ENCODE measurements around the gene CD300E.
"Not testable (repeated sequence)": the region's sequence is repeated elsewhere in the genome, so short reads cannot be mapped to it uniquely, and the experiment has no call there.

Gene CD300E

GRCh38 chr17:74633326-74633725, 9.8 kb upstream of the CD300E start:
- DNase-seq (ENCODE audit: low read depth), result no peak

- no peak for DNase-seq (ENCODE audit: low read depth)
Measured at GRCh38 chr17:74632617-74633016, 9.1 kb upstream of the CD300E start.

GRCh38 chr17:74631468-74632450, 8.2 kb upstream of the CD300E start:
- DNase-seq (ENCODE audit: low read depth), result no peak

GRCh38 chr17:74630251-74630650, 6.7 kb upstream of the CD300E start:
- DNase-seq (ENCODE audit: low read depth), result not testable (repeated sequence)

DNA sequence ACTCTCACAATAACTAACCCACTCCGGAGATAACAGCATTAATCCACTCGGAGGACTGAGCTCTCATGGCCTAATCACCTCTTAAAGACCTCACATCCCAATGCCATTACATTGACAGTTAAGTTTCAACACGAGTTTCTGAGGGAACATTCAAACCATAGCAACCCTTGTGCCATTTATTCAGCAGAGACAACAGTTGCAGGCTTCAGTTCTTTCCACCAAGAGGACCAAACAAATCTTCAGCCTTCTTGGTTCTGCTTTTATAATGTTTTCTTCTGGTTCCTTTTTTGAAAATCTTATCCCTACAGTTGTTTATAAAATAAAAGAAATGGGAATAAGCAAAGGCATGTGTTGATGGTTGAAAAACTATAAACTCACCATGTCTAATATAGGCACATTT, 2.1 kb upstream of the CD300E start:
- DNase-seq (ENCODE audit: low read depth), result no peak

DNA sequence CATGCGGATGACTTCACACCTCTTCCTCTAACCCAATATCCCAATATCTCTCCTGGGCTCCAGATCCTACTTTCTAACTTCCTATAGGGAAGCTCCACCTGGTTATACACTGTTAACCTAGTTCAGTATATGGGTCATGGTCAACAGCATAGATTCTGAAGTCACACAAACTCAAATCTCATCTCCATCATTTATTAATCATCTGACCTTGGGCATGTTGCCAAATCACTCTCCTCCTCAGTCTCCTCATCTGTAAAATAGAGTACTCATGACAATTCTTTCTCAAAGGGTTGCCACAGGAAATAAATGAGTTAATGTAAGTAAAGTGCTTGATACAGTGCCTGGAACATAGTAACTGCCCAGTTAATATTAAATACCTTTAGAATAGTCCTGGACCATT, 593 bp upstream of the CD300E start:
- no peak for DNase-seq (ENCODE audit: low read depth)

GRCh38 chr17:74619077-74619673, 4.4 kb downstream of the CD300E start:
- no peak for DNase-seq (ENCODE audit: low read depth)

- DNase-seq (ENCODE audit: low read depth), result no peak
Measured at GRCh38 chr17:74618451-74618850, 5.1 kb downstream of the CD300E start.

DNA sequence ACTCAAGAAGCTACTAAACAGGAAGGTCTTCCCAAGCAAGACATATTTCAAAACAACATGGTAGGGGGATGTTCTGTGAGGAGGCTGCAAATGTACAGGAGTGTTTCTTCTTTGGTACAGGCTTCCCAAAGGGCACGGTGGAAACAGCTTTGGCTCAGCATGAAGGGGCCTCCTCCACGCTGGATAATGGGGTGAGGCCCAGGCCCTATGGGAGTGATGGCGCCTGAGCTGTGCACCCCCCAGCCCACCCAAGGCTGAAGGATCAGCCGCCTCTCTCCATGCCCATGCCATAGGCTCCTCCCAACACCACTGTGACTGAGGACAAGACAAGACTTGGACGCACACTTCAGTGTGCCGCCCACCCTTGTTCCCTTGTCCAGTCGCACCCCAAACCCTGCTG, 6.8 kb downstream of the CD300E start:
- no peak for DNase-seq (ENCODE audit: low read depth)

GRCh38 chr17:74612046-74612445, 11.5 kb downstream of the CD300E start:
- DNase-seq (ENCODE audit: low read depth), result no peak

DNA sequence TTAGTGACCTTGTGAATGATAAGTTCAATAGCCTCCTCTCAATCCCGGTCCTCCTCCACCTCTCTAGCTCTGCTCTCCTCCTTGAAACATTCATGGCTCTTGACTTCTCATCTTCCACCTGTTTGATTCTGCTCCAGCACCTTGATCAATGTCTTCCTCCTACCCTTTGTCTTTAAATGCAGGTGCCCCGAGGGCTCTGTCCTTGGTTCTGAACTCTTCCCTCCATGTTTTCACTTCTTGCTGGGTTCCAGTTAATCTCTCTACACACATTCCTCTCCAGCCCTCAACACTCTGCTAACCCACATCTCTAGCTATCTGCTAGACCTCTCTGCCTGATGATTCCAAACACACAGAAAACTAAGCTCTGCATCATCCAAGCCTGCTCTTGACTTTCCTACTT, 13.4 kb downstream of the CD300E start:
- DNase-seq (ENCODE audit: low read depth), result no peak

DNA sequence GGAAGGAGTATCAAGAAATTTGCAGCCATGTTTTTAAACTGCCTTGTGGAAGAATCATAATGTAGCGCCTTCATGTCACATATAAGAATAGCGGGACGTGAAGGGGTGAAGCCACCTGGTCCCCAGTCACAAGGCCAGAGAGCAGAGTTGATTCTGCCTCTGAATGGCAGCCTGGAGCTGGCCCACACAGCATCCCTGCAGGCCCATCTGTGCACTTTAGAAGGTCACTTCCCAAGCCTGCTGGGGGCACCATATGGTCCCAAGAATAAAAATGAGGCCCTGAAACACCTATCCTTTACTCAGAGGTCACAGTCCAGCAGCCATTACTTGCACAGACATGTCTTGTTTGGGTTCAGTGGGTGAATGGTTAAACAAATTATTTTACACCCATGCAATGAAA, 15.0 kb downstream of the CD300E start:
- no peak for DNase-seq (ENCODE audit: low read depth)

DNA sequence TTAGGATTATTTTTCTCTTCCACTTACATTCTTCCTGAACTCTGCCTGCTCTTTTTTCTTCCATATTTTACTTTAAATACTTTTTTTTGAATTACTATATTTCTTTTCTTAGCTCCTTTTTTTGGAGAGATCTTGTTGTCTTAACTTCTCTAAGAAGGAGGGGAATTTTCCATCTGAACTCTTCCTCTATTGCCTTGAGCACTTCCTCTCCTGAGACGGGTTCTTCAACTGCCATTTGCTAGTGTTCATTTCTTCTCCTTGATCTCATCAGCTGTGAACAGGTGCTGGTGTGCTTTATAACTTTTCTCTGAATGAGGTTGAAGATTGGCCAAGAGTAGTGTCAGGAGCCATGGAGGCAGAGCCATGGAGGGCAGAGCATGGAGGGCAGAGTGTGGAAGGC, 16.3 kb downstream of the CD300E start:
- DNase-seq (ENCODE audit: low read depth), result no peak

DNA sequence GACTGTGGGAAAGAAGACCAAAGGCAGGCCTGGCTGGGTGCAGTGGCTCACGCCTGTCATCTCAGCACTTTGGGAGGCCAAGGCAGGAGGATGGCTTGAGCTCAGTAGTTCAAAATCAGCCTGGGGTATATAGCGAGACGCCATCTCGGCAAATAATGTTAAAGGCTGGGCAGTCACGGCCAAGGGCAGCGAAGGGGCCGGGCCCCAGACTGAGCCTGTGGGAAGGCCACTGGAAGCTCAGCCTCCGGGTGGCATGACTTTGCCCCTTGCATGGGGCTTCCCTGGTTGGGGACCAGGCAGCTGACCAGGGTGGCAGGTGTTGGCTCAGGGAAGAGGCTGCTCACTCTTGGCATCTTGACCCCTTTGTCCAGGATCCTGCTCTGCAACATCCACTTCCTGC, 17.5 kb downstream of the CD300E start:
- no peak for DNase-seq (ENCODE audit: low read depth)

DNA sequence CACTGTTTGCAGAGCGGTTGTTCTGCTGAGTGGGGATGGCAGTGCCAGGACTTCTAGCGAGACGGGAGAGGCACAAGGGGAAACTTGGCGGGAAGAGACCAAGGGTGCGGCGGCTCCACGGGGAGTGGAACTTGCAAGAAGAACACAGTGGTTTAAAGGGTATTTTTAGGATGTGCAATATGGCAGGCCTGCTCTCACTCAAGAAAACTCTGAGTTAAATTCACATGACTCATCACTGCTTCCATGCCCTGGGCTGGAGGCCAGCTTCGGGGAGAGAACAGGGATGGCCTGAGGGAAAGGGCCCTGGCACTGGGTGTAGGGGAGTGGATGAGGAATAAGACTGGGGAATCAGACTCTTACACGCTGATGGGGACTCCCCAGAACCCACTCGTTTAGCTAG, 18.2 kb downstream of the CD300E start:
- DNase-seq (ENCODE audit: low read depth), result peak; percentile 63

GRCh38 chr17:74604761-74605160, 18.8 kb downstream of the CD300E start:
- no peak for DNase-seq (ENCODE audit: low read depth)

DNA sequence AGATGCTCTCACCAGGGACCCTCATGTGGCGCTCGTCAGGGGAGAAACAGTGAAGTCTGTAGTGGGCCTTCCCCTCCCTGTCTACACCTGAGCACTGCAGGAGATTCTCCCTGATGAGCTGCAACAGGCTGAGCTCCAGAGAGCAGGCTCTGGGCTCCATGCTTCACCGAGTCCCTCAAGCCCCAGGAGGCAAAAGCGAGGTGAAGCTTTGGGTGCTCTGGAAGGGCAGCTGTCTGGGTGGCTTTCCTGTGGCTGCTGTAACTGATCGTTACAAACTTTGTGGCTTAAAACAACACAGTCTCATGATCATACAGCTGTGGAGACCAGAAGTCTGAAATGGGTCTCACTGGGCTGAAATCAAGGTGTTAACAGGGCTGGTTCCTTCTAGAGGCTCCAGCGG, 19.3 kb downstream of the CD300E start:
- no peak for DNase-seq (ENCODE audit: low read depth)

DNA sequence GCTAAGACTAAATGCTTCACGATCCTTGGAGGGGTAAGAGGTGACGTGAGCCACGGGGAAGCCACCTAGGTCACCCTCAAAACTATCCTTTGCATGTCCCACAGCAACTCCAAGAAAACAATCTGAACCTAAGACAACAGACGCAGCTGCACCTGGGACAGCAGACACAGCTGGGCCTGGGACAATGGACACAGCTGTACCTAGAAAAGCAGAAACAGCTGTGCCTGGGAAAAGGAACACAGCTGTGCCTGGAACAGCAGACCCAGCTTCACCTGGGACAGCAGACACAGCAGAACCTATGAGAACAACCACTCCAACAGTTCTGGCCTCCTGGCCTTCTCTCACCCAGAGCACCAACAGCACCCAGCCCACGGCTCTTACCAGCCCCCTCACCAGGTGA, 19.8 kb downstream of the CD300E start:
- no peak for DNase-seq (ENCODE audit: low read depth)

DNA sequence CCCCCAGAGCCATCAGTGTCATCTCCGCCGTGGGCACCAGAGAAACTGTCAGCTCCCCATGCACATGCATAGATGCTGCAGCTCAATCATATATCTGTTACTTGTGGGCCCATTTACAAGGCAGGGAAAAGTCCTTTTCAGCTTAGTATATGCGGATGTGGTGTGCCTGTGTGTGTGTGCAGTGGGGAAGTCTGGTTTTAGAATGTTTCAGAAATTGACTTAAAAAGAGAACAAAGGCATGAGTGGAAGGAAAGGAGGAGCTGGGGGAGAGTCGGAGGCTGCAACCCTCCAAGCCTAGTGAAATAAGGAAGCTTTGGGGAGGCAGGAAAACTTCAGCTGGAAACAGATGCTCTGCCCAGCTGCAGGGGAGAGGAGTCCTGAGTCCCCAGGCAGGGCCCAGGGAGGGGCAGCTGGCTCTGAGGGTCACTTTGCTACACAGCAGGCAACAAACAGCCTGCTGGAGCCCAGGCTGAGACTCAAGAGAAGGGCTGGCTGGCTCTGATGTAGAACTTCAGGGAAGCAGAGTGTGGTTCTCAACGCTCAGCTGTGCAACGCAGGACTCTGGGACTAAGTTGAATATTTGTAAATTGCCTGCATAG, 20.4 kb downstream of the CD300E start:
- DNase-seq (ENCODE audit: low read depth), result no peak

- peak; percentile 17 for DNase-seq (ENCODE audit: low read depth)
Measured at GRCh38 chr17:74601944-74602572, 21.5 kb downstream of the CD300E start.

DNA sequence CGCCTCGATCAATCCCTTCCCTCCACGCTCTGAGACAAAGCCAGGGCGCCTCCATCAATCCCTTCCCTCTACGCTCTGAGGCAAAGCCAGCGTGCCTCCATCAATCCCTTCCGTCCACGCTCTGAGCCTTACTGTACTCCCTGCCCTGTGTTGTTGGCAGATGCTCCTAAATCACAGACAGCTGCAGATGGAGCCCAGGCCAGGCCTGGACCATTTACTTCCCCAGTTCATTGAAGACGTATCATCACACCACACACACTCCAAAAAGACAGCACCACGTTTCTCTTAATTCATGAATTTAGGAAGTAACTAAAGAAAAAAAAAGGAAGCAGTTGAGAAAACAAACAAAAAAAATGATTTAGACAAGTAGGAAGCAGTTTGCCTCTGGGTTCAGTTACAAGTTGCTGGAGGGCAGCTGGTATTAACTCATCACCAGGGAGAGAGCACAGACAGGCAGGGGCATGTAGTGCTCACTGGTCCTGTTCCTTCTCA, 24.0 kb downstream of the CD300E start:
- DNase-seq (ENCODE audit: low read depth), result no peak

- no peak for DNase-seq (ENCODE audit: low read depth)
Measured at GRCh38 chr17:74599023-74599399, 24.5 kb downstream of the CD300E start.

Data from fibroblast of the conjunctiva (primary cell).